Hepatocyte (in vitro differentiated cells): ENCODE measurements around the gene DCST1. TPM values are rescaled to one million over a fixed set of nuclear protein-coding genes. Genes with fewer than 3 reads are reported as not detected.

Experiments used
- DNase-seq: peaks from one replicate; pipeline ENCODE4 v3.0.0-alpha.2; 2016; ENCODE audit warnings: low spot score
- H2AFZ ChIP-seq: fragments of 200-600 bp; sonication (generic); 2 replicates; pipeline ENCODE4 v1.6.0; 2016; ENCODE audit warnings: antibody characterized with exemption, mild to moderate bottlenecking
- H3K27ac ChIP-seq: fragments of 200-600 bp; sonication (generic); 2 replicates; pipeline ENCODE4 v1.5.1; 2016; ENCODE audit warnings: mild to moderate bottlenecking
- H3K27me3 ChIP-seq: fragments of 200-600 bp; sonication (generic); 2 replicates; pipeline ENCODE4 v1.6.1; 2016
- H3K36me3 ChIP-seq: fragments of 200-600 bp; sonication (generic); replicated peaks from 2 replicates; pipeline ENCODE4 v1.5.1; 2016; ENCODE audit warnings: low read depth; ENCODE audit not compliant: insufficient read depth
- H3K4me1 ChIP-seq: fragments of 200-600 bp; sonication (generic); 2 replicates; pipeline ENCODE4 v1.5.1; 2016; ENCODE audit warnings: mild to moderate bottlenecking, moderate library complexity; ENCODE audit not compliant: insufficient read depth
- H3K4me2 ChIP-seq: fragments of 200-600 bp; sonication (generic); 2 replicates; pipeline ENCODE4 v1.6.0; 2016
- H3K4me3 ChIP-seq: fragments of 200-600 bp; sonication (generic); 2 replicates; pipeline ENCODE4 v1.5.1; 2016; ENCODE audit warnings: mild to moderate bottlenecking
- H3K79me2 ChIP-seq: fragments of 200-600 bp; sonication (generic); 2 replicates; pipeline ENCODE4 v1.6.0; 2017; ENCODE audit warnings: mild to moderate bottlenecking
- H3K9me2 ChIP-seq: fragments of 200-600 bp; sonication (generic); replicated peaks from 2 replicates; pipeline ENCODE4 v1.6.0; 2017; ENCODE audit warnings: mild to moderate bottlenecking; ENCODE audit not compliant: insufficient read depth
- H3K9me3 ChIP-seq: fragments of 200-600 bp; sonication (generic); 2 replicates; pipeline ENCODE4 v1.5.1; 2016; ENCODE audit warnings: low read depth, mild to moderate bottlenecking
- H4K20me1 ChIP-seq: fragments of 200-600 bp; sonication (generic); 2 replicates; pipeline ENCODE4 v1.6.0; 2016; ENCODE audit warnings: mild to moderate bottlenecking; ENCODE audit not compliant: insufficient read depth, poor library complexity, severe bottlenecking
- CTCF ChIP-seq: fragments of 200-600 bp; sonication (generic); IDR thresholded peaks from 2 replicates; pipeline ENCODE4 v1.5.1; 2016; ENCODE audit warnings: antibody characterized with exemption, mild to moderate bottlenecking; ENCODE audit not compliant: poor library complexity
- EZH2 ChIP-seq: fragments of 200-600 bp; sonication (generic); IDR thresholded peaks from 2 replicates; pipeline ENCODE4 v1.6.1; 2016; ENCODE audit warnings: antibody characterized with exemption, mild to moderate bottlenecking, borderline replicate concordance
- EZH2phosphoT487 ChIP-seq: fragments of 200-600 bp; sonication (generic); IDR thresholded peaks from one replicate; pipeline ENCODE4 v1.6.1; 2018; ENCODE audit warnings: antibody characterized with exemption, mild to moderate bottlenecking, low read depth, moderate library complexity; ENCODE audit not compliant: unreplicated experiment, severe bottlenecking
- WGBS: methylation state at CpG from one replicate; pipeline ENCODE4 v1.1.6; 2016; ENCODE audit warnings: low lambda C conversion rate; ENCODE audit errors: missing lambda C conversion rate; 5-methylcytosine and 5-hydroxymethylcytosine counted together
- polyA plus RNA-seq: library from polyadenylated mRNA; unstranded; fragments of >200 nt; fragmentation: Nextera tagmentation; extraction: Ambion mirVana; gene quantifications from 2 replicates; pipeline ENCODE4 v1.2.1, GENCODE V29; 2016
- total RNA-seq: library from RNA; depleted of rRNA; stranded (reverse); fragments of >200 nt; gene quantifications from 2 replicates; pipeline ENCODE4 v1.2.3, GENCODE V29; 2014

Gene DCST1
- total and polyA plus RNA-seq, 2 experiments from 2014 or later: 0.60 TPM; not detected in 1

GRCh38 chr1:155073377-155074242 is 40.0 kb downstream of the DCST1 start:
- H3K27ac ChIP-seq: no peak overlapping the region
- H3K9me2 ChIP-seq: no peaks in the 10 kb centered on the region
- no peaks in the 10 kb centered on the region for H4K20me1 ChIP-seq
- no peaks in the 10 kb centered on the region for H3K79me2 ChIP-seq
- DNase-seq: no peak
- no peak overlapping the region for H3K4me3 ChIP-seq
- peaks cover 30% of the 10 kb centered on the region for H3K4me1 ChIP-seq
- TF ChIP-seq EZH2: no peak
- TF ChIP-seq EZH2phosphoT487: no peak
- no peak for TF ChIP-seq CTCF
- no peak overlapping the region for H3K4me2 ChIP-seq
- WGBS: 91% methylated on average over 3 of the region's 3 CpGs
- no peak overlapping the region for H2AFZ ChIP-seq
- no peaks in the 10 kb centered on the region for H3K36me3 ChIP-seq
- peaks cover 7% of the 10 kb centered on the region for H3K27me3 ChIP-seq
- H3K9me3 ChIP-seq: no peaks in the 10 kb centered on the region

GRCh38 chr1:155075535-155075934 is 41.9 kb downstream of the DCST1 start:
- Histone ChIP-seq H3K9me2 (no peaks in the 10 kb centered on the region), H3K36me3 (no peaks in the 10 kb centered on the region), H3K27ac (no peak overlapping the region), H3K9me3 (no peaks in the 10 kb centered on the region), H2AFZ (no peak overlapping the region), H3K27me3 (peaks cover 21% of the 10 kb centered on the region), H3K4me1 (peaks cover 37% of the 10 kb centered on the region), H3K4me2 (no peak overlapping the region), H3K79me2 (no peaks in the 10 kb centered on the region), H4K20me1 (no peaks in the 10 kb centered on the region), H3K4me3 (no peak overlapping the region)
- no peak for DNase-seq
- TF ChIP-seq EZH2 (no peak), CTCF (no peak), EZH2phosphoT487 (no peak)
- 72% methylated on average over 5 of the region's 5 CpGs for WGBS

GRCh38 chr1:155076371-155076770 is 42.7 kb downstream of the DCST1 start:
- Histone ChIP-seq H3K9me3 (no peaks in the 10 kb centered on the region), H3K36me3 (no peaks in the 10 kb centered on the region), H3K27me3 (peaks cover 29% of the 10 kb centered on the region), H3K4me1 (peaks cover 39% of the 10 kb centered on the region), H3K27ac (no peak overlapping the region), H2AFZ (no peak overlapping the region), H3K4me2 (no peak overlapping the region), H3K4me3 (no peak overlapping the region), H3K79me2 (no peaks in the 10 kb centered on the region), H3K9me2 (no peaks in the 10 kb centered on the region), H4K20me1 (no peaks in the 10 kb centered on the region)
- TF ChIP-seq EZH2phosphoT487: no peak
- TF ChIP-seq EZH2: no peak
- no peak for TF ChIP-seq CTCF
- DNase-seq: no peak
- WGBS: 82% methylated on average over 1 of the region's 1 CpG
